GM18861 (cell line): ENCODE results near the gene DLK2.
"Not testable (repeated sequence)": the region's sequence is repeated elsewhere in the genome, so short reads cannot be mapped to it uniquely, and the experiment has no call there.

Experiments used
- ATAC-seq: cut with Tn5 transposase; IDR thresholded peaks from one replicate; pipeline ENCODE4 v1.9.1; 2021; ENCODE audit not compliant: unreplicated experiment

DLK2 gene

DNA sequence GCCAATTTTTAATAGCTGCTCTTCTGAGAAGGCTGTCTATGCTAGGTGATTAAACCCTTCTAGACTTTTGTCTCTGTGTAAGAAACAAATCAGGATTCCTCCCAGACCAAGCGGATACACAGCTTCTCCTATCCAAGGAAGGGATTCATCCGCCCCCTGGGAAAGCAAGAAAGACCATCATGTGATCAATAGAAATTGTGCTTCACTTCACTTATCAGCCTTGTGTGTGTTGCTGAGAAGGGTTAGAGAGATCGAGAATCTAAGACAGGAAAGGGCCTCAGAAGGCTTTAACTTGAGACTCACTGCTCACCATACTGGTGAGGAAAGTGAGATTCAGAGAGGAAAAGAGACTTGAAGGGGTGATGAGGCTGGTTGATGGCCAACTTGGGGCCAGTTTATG, 26.5 kb downstream of the DLK2 start:
- ATAC-seq: no peak

DNA sequence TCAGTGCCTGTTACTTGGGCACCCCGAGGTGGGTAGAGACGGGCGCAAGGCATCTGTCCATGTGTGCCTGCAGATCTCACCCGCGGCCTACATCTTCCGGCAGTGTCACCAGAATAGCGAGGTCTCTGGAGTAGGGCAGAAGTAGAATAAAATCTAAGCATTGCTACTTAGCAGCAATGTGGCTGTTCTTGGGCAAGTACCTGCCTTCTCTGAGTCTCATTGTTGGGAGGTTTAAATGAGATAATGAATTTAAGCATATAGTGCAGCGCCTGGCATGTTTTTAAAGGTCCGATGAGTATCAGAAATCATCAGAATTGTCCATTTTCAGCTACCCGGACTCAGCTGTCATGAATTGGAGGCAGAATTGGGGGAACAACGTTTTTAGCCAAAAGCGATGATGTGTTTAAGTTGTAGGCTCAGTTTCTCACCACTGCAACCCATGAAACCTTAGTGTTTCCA, 27.2 kb downstream of the DLK2 start:
- ATAC-seq: no peak

DNA sequence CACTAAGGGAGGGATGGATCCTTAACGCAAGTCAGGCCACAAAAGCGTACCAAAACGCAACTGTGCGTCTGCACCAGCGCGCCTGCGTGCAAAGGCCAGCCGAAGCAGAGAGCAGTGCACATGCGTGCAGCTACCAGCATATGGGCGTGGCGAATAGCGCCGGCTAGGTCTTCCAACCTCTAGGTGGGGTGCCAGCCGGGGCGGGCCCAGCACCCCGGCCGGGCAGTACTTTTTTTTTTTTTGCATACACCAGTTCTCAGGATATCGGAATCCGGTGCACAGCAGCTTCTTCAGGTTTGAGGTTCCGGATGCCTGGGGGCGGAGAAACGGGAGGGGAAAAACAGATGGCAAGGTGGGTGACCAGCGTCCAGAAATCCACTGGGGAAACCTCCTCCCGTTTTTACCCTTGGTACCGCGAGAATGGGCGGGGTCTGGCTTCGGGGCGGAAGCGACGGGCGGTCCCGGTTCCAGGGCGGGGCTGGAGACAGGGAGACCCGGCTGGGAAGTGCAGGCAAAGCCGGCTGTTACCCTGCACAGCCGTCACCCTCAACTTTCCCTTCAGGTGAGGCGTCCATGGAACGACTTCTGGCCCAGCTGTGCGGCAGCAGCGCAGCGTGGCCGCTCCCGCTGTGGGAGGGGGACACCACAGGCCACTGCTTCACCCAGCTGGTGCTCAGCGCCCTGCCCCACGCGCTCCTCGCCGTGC, 27.8 kb downstream of the DLK2 start, which contains the start of gene ABCC10:
TSS of gene ABCC10 (plus strand) at position 136 of the 706 bp plus-strand sequence. CDS start at position 574, 438 bp downstream.
- ATAC-seq: peak; percentile 92

DNA sequence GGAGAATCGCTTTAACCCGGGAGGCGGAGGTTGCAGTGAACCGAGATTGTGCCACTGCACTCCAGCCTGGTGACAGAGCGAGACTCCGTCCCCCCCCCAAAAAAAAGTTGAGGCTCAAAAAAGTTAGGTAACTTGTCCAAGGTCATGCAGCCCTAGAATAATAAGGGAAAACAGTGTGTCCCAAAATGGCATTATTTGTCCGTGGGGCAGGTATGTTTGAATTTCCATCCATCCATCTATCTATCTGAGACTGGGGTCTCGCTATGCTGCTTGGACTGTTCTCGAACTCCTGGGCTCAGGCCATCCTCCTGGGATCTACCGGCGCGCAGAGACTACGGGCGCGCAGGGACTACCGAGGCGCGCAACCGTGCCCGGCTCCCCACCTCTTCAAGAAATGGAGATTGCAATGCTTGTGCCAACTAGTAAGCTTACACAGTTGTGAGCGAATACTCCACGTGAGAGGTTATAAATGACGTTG, 28.4 kb downstream of the DLK2 start:
- no peak for ATAC-seq

DNA sequence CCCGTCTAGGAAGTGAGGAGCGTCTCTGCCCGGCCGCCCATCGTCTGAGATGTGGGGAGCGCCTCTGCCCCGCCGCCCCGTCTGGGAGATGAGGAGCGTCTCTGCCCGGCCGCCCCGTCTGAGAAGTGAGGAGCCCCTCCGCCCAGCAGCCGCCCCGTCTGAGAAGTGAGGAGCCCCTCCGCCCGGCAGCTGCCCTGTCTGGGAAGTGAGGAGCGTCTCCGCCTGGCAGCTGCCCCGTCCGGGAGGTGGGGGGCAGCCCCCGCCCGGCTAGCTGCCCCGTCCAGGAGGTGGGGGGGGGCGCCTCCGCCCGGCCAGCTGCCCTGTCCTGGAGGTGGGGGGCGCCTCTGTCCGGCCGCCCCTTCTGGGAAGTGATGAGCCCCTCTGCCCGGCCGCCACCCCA, 30.3 kb downstream of the DLK2 start:
- not testable (repeated sequence) for ATAC-seq

DNA sequence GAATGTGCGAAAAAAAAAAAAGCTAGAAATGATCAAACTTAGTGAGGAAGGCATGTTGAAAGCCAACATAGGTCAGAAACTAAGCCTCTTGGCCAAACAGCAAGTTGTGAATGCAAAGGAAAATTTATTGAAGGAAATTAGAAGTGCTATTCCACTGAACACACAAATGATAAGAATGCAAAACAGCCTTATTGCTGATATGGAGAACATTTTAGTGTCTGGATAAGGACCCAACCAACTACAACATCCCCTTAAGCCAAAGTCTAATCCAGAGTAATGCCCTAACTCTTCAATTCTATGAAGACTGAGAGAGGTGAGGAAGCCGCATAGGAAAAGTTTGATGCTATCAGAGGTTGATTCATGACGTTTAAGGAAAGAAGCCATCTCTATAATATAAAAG, 33.5 kb downstream of the DLK2 start:
- no peak for ATAC-seq

DNA sequence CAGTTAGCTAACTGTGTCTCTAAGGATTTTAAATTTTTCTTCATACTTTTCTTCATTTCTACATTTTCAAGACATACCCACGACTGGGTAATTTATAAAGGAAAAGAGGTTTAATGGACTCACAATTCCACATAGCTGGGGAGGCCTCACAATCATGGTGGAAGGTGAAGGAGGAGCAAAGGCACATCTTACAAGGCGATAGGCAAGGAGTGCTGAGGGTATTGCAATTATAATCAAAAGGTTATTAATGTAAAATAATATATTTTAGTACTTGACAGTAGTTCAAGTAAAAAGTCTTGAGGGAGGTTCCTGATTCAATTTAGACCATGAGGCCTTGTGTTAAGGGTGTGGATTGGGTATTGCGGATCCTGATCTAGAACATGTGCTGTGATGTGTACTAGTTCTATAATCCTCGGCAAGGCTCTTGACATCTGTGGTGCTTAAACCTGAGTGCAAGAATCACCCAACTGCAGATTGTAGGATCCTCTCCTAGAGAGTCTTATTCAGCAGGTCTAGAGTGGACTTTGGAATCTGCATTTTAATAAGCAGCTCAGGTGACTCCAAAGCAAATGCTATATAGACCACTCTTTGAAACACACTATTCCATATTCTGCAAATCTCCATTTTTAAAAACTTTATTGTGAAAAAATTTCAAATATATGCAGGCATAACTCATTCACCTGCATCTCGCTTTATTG, 35.2 kb downstream of the DLK2 start:
- no peak for ATAC-seq

DNA sequence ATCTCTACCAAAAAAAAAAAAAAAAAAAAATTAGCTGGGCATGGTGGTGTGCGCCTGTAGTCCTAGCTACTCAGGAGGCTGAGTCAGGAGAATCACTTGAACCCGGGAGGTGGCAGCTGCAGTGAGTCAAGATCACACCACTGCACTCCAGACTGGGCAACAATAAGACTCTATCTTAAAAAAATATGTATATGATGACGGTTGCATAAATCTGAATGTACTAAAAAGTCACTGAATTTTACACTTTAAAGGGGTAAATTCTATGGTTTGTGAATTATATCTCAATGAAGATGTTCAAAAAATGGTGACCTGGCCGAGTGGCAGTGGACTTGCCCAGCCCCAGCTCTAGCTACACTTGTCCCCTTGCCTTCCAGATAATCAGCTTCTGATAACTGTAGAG, 38.4 kb downstream of the DLK2 start:
- ATAC-seq: no peak

DNA sequence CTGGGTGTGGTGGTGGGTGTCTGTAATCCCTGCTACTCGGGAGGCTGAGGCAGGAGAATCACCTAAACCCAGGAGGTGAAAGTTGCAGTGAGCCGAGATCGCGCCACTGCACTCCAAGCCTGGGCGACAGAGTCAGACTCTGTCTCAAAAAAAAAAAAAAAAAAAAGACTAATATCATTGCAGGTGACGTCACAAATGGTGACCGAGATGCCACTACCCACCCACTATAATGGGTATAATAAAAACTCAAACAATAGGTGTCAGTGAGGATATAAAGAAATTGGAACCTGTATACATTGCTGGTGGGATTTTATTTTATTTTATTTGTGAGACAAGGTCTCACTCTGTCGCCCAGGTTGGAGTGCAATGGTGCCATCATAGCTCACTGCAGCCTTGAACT, 40.1 kb downstream of the DLK2 start:
- not testable (repeated sequence) for ATAC-seq

DNA sequence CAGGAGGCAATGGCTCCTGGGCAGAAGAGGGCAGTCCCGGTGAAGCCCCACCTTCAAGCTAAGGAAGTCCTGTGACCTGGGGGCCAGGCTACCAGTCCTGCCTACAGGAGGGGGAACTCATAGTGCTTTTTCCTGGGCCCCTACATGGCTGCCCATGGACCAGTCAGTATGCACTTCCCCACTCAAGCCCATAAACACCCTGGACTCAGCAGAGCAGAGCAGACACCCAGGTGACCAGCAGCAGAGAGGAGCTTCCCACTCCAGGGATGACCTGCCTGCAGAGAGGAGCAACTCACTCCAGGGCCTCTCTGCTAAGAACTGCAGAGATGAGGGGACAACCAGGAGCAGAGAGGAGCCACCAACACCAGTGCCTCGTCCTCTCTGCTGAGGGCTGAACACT, 42.3 kb downstream of the DLK2 start:
- no peak for ATAC-seq

DNA sequence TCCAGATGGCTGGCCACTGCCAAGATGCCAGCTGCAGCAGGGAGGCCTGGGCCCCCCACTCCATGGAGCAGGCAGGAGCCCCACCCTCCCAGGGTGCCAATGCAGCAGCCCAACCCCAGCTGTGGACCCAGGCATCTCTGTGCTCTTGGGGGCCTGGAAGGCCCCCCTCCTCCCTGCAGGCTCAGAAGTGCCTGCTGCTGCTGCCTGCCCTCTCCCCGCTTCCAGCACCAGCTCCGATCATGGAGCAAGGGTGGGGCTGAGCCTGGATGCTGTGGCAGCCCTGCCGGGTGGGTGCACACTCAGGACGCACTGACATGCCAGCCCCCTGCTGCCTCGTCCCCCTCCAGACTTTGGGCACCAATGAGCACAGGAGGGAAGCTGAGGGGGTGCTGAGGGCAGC, 42.8 kb downstream of the DLK2 start:
- no peak for ATAC-seq

DNA sequence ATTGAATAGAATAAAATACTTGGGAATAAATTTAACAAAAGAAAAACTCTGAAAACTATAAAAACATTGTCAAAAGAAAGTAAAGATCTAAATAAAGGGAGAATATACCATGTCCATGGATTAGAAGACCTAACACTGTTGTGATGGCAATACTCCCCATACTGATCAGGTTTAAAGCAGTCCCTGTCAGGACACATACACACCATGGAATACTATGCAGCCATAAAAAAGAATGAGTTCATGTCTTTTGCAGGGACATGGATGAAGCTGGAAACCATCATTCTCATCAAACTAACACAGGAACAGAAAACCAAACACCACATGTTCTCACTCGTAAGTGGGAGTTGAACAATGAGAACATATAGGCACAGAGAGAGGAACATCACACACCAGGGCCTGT, 44.6 kb downstream of the DLK2 start:
- ATAC-seq: not testable (repeated sequence)

DNA sequence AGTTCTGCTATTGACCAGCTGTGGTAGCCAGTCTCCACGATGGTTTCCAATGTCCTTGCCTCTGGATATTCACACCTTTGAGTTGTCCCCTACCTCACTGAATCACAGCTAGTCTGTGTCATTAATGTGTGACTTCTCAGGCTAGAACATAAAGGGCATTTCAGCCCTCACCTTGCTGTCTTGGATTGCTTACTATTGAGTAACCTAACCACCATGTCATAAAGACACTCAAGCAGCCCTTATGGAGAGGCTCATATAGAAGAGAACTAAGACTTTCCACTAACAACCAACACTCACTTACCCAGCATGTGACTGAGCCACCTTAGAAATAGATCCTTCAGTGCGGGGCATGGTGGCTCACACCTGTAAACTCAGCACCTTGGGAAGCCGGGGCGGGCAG, 47.1 kb downstream of the DLK2 start:
- ATAC-seq: no peak

DNA sequence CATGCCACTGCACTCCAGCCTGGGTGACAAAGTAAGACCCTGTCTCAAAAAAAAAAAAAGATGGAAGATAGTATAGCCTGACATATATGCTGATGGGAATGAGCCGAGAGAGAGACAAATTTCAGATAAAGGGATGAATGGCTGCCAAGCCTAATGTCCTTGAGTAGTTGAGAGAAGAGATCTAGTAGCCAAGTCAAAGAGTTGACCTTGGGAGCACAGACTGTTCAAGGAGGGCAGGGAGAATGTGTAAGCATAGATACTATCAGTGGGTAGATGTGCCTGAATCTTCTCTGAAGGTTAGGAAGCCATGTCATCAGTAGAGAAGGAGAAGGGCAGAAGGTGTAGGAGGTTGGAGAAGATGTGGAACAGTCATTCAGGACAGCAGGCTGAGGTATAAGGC, 48.1 kb downstream of the DLK2 start:
- ATAC-seq: no peak

DNA sequence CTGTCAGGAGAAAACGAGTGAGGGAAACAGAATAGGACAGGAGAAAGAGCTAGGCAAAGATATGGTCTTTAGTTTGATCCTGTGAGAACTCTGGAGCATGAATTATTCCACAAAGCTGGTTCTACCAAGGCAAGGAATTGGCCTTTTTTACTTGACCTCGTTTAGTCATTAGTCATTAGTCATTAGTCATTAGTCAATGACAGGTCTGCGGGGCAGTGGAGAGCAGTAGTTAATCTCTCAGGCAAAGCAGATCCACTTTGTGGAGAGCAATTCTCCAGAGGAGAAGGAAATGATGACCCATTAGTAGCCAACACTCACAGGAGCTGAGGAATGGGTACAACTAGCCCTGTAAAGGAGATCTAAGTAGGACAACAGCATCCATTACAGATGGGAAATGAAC, 50.0 kb downstream of the DLK2 start:
- no peak for ATAC-seq

DNA sequence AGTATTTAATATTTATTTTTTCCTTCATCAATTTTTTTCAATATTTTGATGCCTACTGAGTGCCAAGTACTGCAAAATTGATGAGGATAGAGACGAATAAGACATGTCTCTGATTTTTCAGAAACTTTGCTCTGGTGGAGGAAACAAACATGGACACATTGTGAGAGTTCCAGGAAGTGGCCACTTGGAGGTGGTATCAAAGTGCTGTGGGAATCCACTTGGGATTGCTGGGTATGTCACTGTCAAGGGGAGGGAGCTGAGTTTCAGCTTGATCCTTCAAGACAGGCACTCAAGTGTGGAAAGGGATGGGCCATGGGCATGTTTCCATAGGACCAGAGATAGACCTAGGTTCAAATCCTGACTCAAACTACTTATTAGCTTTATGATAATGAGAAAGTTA, 52.5 kb downstream of the DLK2 start:
- ATAC-seq: no peak

DNA sequence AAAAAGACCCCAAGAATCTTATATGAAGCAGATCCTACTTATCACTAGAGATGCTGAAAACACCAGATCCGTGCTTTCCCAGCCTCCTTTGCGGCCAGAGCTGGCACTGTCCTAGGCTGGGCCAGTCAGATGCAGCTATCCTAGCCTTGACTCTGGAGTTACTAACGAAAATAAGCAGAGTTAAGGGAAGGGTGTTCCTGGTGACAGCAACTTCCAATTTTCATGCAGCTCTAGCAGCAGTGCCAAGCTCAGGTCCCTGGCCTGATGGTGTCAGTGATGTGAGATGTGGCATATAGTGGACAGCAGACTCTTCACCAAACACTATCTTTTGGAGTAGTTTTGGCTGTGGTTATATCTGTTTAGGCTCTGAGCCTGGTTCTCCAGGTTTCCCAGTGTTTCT, 53.6 kb downstream of the DLK2 start:
- no peak for ATAC-seq
